ENCODE measurements around the gene DNMBP. TPM values are rescaled to one million over a fixed set of nuclear protein-coding genes. Genes with fewer than 3 reads are reported as not detected.

The DNMBP gene
- total and polyA plus RNA-seq, 12 donors: 5.1 to 8.1 (median 7.1) TPM

DNA sequence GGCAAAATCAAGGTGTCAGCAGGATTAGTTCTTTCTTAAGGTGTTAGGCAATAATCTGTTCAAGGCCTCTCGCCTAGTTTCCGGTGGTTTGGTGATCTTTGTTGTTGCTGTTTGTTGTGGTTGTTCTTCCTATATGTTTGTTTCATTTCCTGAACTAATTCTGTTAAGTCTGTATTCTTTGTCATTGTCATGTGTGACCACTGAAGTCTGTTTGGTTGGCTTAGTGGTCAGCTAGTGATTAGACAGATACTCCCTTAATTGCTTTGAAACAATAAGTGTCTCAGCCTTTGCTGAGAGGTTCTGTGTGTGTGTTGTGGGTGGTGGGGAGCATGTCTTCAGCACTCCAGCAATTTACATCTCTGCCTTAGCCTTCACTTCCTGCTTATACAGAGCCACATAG lies 181.3 kb downstream of the DNMBP start:
- no peak for ATAC-seq

DNA sequence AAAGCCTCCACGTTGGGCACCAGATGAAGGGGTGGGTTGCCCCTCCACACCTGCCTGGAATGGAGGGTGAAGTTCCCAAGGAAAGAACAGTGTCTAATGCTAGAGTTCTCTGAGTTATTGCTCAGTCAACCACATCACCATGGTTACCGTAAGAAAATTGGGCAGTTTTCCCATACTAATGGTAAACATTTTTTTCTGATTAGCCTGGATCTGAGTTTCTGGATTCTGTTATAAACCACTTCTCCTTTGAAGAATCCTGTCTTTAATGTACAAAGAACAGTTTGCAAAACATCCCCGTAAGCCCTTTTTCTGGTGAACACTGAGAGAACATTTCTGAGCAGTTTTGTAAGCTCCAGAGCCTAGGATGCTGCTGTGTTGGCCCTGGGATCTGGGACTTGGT lies 181.8 kb downstream of the DNMBP start:
- DNase-seq (no peak), ATAC-seq (no peak)
- Histone ChIP-seq H3K9me3 (peaks cover 0 to 5% (median 0%) of the 10 kb centered on the region in 11 donors), H3K27ac (no peak overlapping the region), H3K36me3 (no peaks in the 10 kb centered on the region), H3K27me3 (no peaks in the 10 kb centered on the region), H3K4me3 (no peak overlapping the region), H3K4me1 (no peaks in the 10 kb centered on the region)
- TF ChIP-seq, protein P1, sequence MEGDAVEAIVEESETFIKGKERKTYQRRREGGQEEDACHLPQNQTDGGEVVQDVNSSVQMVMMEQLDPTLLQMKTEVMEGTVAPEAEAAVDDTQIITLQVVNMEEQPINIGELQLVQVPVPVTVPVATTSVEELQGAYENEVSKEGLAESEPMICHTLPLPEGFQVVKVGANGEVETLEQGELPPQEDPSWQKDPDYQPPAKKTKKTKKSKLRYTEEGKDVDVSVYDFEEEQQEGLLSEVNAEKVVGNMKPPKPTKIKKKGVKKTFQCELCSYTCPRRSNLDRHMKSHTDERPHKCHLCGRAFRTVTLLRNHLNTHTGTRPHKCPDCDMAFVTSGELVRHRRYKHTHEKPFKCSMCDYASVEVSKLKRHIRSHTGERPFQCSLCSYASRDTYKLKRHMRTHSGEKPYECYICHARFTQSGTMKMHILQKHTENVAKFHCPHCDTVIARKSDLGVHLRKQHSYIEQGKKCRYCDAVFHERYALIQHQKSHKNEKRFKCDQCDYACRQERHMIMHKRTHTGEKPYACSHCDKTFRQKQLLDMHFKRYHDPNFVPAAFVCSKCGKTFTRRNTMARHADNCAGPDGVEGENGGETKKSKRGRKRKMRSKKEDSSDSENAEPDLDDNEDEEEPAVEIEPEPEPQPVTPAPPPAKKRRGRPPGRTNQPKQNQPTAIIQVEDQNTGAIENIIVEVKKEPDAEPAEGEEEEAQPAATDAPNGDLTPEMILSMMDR (IDR thresholded peaks at IDR 0.05): no peak
- intact Hi-C loops (cut with DNase I): no loop called here
- 95 to 96% methylated on average over 3 of the region's 3 CpGs for WGBS, 2 donors

More for the DNA sequence above, 181.3 kb downstream of the DNMBP start:
- TF ChIP-seq, protein P1 (IDR thresholded peaks at IDR 0.05): no peak
- 89 to 91% methylated on average over 2 of the region's 2 CpGs for WGBS, 2 donors
- no peaks in the 10 kb centered on the region for H3K27me3 ChIP-seq
- no peaks in the 10 kb centered on the region for H3K4me1 ChIP-seq
- no peak for DNase-seq
- no peak overlapping the region for H3K4me3 ChIP-seq
- intact Hi-C loops (cut with DNase I): no loop called here
- H3K36me3 ChIP-seq: no peaks in the 10 kb centered on the region
- peaks cover 0 to 5% (median 0%) of the 10 kb centered on the region in 11 donors for H3K9me3 ChIP-seq
- no peak overlapping the region for H3K27ac ChIP-seq

Other genes with a start within 250 kb of the DNMBP start
- gene ABCC2, start 227.3 kb downstream of the DNMBP start, total RNA-seq: under 1 TPM; 0.05 to 0.46 (median 0.21) TPM
- gene ABCC2, start 227.3 kb downstream of the DNMBP start, polyA plus RNA-seq: 1 to 10 TPM in 1 of 2 donors, under 1 TPM in 1; 0.30 to 1.0 TPM
- not detected for gene CPN1, start 71.9 kb upstream of the DNMBP start, total RNA-seq
- not detected for gene CPN1, start 71.9 kb upstream of the DNMBP start, polyA plus RNA-seq
- 10 to 100 TPM in 2 of 10 donors, 1 to 10 TPM in 8; 4.4 to 13.3 (median 7.5) TPM for gene ERLIN1, start 176.1 kb upstream of the DNMBP start, total RNA-seq
- gene ERLIN1, start 176.1 kb upstream of the DNMBP start, polyA plus RNA-seq: 1 to 10 TPM; 2.1 to 6.3 TPM
- gene CHUK, start 219.6 kb upstream of the DNMBP start, total RNA-seq: 10 to 100 TPM in 6 of 10 donors, 1 to 10 TPM in 4; 7.7 to 13.7 (median 10.1) TPM
- gene CHUK, start 219.6 kb upstream of the DNMBP start, polyA plus RNA-seq: 1 to 10 TPM; 7.3 to 7.7 TPM